HG03558 (cell line): Measurements from ENCODE around the gene SPECC1.

Experiments used
- ATAC-seq: cut with Tn5 transposase; IDR thresholded peaks from one replicate; pipeline ENCODE4 v1.9.1; 2021; ENCODE audit warnings: moderate number of reproducible peaks; ENCODE audit not compliant: unreplicated experiment; ENCODE audit errors: extremely low read depth

SPECC1 gene

DNA sequence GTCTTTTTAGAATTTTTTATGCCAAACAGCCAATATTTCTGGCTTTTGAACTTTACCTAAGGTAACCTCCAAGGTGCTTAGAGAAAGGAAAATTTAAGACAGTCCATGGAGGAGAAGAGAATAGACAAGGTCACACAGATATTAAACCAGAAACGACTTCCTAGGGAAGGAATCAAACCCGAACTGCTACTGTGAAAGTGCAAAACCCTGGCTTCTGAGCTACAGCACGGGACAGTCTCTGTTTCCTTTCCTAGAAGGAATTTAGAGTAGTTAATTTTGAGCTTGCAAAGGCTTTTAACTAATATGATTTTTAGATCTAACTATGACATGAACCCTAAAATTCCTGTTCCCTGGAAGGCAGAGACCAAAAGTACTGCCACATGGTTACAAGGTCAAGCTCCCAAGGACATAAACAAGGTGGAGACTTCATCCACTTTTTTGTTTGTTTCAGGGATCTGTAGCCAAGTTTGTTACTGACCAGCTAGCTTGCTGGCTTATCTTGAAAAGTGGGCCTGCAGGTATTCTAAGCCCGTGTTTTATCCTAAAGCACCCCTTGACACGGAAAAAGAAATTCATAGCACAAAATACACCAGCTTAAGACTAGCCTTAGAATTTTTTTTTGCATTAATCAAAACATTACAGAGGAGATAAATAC is 188.2 kb downstream of the SPECC1 start:
- no peak for ATAC-seq

DNA sequence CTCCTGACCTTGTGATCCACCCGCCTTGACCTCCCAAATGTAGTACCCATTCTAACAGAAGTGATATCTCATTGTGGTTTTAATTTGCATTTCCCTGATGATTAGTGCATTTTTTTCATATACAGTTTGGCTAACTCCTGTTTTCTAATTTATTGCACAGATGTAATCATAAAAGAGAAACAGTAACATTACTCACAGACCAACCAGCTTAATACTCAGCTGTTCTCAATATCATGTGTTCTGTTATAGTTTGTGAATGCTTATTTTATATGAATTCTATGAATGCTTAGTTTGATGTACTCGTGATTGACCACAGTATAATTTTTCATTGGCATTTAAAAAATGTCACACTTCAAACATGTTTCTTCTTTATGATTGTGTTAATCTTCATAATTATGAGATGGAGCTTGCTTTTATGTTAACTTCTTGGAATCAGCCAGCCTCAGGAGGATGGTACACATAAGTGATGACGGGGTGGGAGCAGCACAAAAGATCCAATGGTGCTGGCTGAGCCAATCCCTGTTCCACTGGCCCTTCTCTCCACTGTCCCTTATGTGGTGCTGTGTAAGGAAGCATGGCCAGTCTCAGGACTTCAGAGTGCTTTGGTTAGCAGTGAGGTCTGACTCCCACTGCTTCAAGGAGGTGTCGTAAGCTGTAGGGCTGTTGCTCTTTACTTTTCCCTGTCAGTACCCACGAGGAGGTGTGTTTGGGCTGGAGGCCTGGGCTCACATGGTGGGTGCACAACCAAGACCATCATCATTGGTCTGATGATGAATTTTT is 191.0 kb downstream of the SPECC1 start:
- no peak for ATAC-seq

DNA sequence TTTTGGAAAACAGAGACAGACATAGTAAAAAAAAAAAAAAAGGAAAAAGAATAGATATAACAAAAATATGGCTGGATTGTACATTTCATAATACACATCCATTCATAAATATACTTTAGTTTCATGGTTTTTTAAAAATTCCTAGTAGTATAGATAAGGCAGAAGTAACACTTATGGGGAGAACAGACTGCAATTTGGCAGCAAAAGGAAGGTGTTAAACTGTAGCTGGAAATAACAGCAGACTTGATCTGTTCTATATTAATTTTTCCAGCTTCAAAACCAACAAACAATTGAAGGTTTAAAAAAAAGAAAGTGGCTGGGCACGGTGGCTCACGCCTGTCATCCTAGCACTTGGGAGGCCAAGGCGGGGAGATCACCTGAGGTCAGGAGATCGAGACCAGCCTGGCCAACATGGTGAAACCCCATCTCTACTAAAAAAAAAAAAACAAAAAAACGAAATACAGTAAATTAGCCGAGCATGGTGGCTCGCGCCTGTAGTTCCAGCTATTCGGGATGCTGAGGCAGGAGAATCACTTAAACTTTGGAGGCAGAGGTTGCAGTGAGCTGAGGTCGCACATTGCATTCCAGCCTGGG is 191.8 kb downstream of the SPECC1 start:
- no peak for ATAC-seq

DNA sequence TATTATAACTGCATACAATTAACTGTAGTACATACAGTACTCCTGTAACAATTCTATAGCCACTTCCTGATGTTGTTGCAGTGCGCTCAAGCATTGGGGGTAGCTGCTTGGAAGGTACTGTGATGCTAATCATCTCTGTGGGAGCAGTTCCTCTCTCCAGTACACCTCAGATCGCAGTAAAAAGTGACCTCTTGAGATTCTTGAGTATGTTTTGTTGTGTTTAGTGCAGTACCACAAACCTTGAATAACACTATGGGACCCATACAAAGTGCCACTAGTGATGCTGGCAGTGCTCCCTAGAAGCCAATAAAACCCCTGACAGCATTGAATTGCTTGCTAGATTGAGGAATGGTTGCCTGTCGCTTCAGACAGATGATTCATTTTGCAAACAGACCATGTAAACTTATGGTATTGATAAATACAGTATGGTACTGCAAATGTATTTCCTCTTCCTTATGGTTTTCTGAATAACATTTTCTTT is 193.0 kb downstream of the SPECC1 start:
- no peak for ATAC-seq

DNA sequence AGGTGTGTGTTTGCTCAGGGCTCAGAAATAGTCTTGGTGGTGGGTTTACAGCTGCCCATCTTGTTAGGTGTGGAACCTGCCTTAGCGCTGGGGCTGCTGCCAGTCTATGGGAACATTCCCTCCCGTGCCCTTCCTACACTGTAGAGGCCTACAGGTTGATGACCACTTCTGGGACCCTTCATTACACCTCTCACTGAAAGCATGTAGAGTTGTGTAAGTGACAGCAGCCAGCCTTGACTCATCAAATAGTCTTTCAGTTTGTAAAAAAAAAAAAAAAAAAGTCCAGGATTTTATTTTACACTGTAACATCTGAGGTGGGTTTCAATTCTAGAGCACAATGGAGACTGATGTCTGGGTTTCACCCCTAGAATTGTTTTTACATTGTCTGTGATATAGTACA is 193.9 kb downstream of the SPECC1 start:
- no peak for ATAC-seq

DNA sequence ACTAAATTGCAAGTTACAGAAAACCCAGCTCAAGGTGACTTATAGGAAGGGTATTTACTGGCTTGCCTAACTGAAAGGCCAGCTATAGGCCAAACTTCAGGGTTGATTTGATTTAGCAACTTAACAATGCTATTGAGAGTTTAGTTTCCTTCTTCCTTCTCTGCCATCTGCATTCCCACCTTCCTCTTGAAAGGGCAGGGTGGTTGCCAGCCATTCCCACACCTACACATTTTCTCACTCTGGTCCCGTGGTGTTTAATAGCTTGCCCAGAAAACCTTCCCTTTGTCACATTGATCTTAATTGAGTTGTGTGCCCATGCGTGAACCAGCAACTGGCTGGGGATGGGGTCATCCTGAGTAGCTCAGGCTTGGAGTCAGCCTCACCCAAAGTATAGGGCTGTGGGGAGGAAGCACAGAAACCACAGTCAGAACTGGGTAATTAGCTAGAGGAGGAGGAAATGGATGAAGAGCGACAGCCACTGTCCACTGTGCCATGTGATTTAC is 194.7 kb downstream of the SPECC1 start:
- no peak for ATAC-seq

DNA sequence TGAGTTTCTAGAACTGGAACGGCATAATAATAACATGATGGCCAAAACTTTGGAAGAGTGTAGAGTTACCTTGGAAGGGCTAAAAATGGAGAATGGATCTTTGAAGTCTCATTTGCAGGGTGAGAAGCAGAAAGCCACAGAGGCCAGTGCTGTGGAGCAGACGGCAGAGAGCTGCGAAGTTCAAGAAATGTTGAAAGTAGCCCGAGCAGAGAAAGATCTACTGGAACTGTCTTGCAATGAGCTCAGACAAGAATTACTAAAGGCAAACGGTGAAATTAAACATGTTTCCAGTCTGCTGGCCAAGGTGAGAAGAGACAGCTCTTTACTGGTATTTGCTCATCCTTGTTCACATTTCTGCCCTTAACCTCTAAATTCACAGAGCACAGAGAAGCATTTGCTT is 196.4 kb downstream of the SPECC1 start:
- no peak for ATAC-seq

DNA sequence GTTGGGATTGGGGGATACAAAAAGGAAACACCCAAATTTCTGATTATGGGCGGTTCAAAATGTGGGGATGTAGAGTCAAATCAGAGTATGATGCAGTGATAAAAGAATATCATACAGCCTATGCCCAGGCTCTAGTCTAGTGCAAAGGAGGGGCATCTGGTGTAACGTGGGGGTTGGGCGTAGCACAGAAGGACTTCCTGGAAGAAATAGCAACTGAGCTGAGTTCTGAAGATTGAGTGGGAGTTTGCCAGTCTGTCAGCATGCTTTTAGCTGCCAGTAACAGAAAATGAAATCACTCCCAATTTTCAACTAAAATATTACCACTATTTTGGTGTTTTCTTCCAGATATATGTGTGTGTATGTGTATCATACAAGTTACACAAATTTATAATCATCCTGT is 196.9 kb downstream of the SPECC1 start:
- no peak for ATAC-seq

DNA sequence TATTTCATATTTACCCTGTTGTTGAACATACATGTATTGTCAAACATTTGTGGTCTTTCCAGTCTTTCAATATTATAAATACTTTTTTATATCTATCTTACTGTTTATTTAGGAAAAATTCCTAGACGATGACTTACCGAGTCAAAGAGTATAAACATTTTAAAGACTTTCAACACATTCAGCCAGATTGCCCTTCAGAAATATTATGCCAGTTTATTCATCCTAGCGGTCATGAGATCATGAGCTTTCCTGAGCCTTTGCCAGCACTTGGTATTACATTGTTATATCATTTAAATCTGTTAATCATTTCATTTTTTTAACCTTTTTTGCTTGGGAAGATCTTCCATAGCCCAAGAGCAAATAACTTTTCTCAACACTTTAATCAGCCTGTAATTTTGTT is 197.4 kb downstream of the SPECC1 start:
- ATAC-seq = no peak

DNA sequence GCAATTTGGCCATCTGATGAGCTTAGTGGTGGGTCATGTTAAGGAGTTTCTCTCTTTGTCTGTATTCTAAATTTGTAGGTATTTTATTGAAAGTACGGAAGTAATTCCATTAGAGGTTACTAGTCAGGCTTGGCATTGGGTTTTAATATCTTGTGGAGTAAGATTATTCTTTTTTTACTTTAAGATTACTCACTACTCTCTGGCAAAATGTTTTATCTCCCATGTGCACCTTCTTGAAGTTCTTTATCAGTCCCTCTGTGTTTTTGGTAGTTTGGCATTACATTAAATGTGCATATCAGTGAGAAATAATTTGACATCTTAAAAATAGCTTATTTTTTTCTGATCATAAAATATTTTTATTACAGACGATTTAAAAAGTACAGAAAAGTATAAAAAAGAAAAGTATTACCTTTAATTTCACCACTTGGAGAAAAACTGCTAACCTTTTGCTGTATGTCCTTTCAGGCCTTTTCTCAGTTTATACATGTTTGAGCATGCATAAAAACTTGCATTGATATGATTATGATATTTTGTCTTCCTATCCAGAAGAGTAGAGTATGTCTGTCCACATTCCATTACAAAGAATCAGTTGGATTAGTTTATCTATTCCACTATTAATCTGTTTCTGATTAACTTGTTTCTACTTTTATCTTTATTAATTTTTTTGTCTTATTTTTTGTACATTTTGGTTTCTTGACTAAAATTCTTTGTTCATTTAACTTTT is 198.3 kb downstream of the SPECC1 start:
- no peak for ATAC-seq

DNA sequence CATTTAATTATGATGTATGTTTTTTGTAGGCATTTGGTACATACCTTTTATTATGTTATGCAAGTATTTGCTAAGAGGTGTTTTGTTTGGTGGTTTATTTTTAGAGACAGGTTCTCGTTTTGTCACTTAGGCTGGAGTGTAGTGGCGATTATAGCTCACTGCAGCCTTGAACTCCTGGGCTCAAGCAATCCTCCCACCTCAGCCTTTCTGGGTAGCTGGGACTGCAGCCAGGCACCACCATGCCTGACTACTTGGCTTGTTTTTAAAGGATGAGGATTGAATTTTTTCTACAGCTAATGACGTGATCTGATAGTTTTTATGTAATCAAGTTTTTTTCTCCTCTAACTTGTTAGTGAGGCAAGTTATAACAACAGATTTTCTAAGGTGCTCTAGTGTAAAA is 199.6 kb downstream of the SPECC1 start:
- ATAC-seq = no peak

DNA sequence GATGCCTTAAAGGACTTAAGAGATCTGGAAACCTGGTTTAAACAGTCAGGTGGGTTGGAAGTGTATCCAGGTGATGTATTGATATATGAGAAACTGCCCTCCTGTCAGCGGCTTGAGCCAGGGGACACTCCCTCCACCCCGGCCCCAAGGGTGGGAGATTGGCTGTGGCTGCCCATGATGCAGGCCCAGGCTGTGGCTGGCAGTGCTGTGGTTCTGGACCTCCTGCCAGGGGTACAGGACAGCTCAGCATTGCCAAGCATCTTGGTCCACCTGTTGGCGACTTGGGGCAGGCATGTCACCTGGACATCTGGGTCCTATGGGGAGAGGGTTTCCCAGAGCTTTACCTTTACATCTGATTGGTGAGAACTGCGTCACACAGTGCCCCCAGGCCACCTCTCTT is 201.0 kb downstream of the SPECC1 start:
- no peak for ATAC-seq

DNA sequence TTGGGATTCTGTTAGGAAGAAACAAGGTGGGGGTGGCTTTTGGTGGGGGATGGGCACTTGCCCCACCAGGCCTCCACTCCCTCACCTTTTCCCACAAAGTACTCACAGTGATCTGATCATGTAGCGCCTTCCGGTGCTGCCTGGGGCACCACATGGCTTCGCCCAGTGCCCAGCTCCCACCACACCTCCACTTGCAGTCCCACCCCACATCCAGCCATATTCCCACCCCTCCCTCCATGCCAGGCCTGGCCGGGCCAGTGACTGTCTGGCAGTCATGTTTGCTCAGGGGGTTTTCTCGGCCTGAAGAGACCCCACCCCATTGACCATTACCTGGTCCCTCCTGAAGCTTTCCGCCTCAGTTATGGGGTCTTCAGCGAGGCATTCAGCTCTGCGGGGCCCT is 201.5 kb downstream of the SPECC1 start:
- ATAC-seq = no peak

DNA sequence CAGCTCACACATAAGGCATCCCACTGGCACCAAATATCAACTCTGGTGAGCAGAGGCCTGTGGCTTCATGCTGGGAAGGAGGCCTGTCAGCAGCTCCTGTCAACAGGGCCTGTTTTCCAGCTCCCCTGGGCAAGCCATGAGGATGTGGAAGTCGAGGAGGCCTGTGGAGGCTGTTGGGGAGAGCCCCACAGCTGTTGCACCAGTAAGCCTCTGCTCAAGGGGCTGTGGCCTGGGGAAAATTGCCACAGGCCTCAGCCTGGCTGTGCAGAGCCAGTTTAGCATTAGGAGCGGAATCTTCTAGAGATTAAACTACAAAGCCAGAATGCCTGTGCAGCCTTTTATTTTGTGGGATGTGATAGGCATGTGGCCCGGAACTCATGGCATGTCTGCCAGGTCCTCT is 202.1 kb downstream of the SPECC1 start:
- no peak for ATAC-seq

DNA sequence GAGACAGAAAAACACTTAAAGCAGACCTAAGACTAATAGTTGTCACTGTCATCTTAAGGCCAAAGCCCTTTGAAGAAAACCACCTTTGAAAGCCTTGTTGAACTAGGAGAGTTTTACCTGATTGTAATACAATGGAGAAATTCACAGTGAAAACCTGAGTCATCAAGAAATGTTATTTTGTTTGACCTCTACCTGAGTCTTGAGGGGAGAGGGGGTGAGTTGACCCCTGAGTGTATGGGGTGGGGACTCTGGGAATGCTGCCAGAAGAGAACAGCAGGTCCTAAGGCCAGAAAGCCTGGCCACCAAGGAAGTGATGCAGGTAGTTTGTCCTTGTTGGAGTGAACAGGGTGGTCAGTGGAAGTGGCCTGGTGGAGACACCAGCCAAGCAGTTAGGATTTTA is 204.3 kb downstream of the SPECC1 start:
- ATAC-seq = no peak

DNA sequence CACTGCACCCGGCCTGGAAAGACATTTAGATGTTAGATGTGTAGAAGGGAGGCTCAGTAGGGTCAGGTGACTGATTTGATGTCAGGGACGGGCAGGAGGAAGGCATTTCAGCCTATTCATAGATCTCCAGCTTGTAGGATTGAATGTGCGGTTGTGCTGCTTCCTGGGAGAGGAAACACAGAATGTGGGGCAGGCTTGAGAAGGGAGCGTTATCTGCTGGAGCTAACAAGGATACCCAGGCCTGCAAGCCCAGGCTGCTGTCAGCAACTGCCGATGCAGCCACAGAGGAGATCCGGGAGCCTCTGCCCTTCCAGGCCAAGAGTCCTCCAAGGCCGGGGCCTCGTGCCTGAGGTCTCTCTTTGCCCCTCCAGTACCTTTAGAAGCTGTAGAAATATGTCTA is 205.6 kb downstream of the SPECC1 start:
- no peak for ATAC-seq

DNA sequence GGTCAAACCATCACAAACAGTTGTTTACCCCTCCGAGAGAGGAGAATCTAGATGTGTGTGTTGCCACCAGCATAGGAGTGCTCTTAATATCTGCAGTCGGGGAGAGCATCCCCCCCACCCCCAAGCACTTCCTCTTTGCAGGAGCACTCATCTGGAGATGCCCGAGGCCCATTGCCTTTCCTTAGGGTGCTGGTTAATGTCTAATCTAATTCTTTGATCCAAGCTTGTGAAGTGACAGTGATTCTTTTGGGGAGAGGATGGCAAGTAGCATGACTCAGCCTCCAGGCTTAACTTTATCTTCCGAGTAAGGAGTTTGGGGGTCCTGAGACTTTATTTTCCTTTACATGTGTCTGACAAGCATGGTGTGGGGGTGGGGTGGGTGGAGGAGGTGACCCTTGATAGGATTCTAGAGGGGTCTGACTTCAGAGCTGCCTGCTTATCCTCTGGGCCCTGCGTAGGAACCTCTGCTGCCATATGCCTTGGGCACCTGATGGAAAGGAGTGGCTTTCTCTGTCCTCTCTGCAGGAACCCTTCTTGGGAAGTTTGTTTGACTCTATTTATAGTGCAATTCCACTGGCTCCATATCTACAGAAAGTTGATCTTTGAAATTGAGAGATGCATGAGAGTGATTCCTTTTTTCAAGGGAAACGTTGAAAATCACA is 207.1 kb downstream of the SPECC1 start:
- no peak for ATAC-seq

DNA sequence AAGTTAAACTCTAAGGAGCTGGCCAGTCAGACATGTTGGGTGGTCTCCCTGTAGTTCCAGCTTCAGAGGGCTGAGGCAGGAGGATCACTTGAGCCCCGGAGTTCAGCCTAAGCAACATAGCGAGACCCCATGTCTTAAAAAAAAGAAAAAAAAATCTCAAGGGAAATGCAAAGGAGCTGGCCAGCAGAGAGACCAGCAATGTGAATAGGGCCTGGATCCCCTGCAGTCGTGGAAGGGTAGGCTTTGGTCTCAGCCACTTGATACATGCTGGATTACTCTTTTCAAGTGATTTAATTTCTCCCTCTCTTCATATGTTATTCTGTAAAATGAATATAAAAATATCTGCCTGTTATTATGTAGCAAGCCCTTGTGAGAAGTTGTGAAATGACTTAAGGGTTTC is 207.7 kb downstream of the SPECC1 start:
- no peak for ATAC-seq

DNA sequence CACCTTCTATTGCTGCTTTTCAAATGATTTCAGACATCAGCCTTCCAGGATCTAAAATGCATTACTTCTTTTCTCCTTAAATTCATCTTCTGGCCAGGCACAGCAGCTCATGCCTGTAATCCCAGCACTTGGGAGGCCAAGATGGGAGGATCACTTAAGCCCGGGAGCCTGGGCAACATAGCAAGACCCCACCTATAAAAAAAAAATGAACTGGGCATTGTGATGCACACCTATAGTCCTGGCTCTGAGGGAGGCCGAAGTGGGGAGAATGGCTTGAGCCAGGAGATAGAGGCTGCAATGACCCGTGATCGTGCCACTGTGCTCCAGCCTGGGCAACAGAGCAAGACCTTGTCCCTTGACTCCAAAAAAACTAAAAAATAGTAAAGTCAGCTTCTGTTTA is 208.5 kb downstream of the SPECC1 start:
- no peak for ATAC-seq

DNA sequence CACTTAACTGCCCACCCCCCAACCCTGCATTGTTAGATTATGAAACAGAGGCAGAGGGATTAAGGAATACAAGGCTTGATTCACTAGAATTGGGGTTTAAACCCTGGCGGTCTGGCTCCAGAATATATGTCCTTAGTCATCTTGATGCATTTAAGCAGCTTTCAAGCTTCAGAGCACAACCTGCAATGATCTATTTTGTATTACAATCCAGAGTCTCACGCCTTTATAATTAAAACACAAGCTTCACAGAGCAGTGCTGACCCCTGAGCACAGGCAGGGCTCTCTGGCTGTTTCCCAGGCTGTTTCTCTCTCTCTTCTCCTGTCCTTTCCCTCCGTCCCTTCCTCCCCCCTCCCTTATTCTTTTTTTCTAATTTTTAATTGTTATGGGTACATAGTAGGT is 209.1 kb downstream of the SPECC1 start:
- no peak for ATAC-seq
